Stimulated activated CD8-positive, alpha-beta memory T cell treated with anti-CD3 and anti-CD28 coated beads, Interleukin-4, amount 100 ng/mL, for 24 hours (primary cell): ENCODE results near the gene DNAJC5.

ENCODE experiments used
- DNase-seq: peaks from one replicate; pipeline ENCODE4 v3.0.0-alpha.2; 2020; ENCODE audit warnings: low read depth

Gene DNAJC5

GRCh38 chr20:63980806-63981728, 86.1 kb downstream of the DNAJC5 start, which contains the start of gene PRPF6:
PRPF6 (plus strand) TSS chr20:63981132; CDS start chr20:63981246, 114 bp downstream.
- DNase-seq: peak; percentile 91

GRCh38 chr20:63982937-63983336, 88.0 kb downstream of the DNAJC5 start:
- DNase-seq: no peak
